Muscle layer of duodenum (tissue), 2 donors: ENCODE data around the gene ITSN1.

Experiments used
- H3K27ac ChIP-seq: one replicate; pipeline ENCODE4 v1.7.0; 2013; ENCODE audit warnings: mild to moderate bottlenecking, low read length
- H3K27me3 ChIP-seq: one replicate; pipeline ENCODE4 v1.7.0; 2013; ENCODE audit warnings: low read depth, mild to moderate bottlenecking, control low read depth, low read length
- H3K36me3 ChIP-seq, 2 donors: one replicate each; pipeline ENCODE4 v1.7.0; 2013; ENCODE audit warnings: low read length in 2 of 2, control low read depth in 1 of 2, mild to moderate bottlenecking in 1 of 2; ENCODE audit not compliant: insufficient read depth in 2 of 2, control insufficient read depth in 1 of 2
- H3K4me1 ChIP-seq, 2 donors: one replicate each; pipeline ENCODE4 v1.7.0; 2013; ENCODE audit warnings: low read length in 2 of 2, mild to moderate bottlenecking in 2 of 2, control low read depth in 1 of 2, moderate library complexity in 1 of 2; ENCODE audit not compliant: insufficient read depth in 2 of 2, control insufficient read depth in 1 of 2
- H3K4me3 ChIP-seq, 2 donors: one replicate each; pipeline ENCODE4 v1.7.0; 2013; ENCODE audit warnings: low read length in 2 of 2, low read depth in 1 of 2, mild to moderate bottlenecking in 1 of 2
- H3K9me3 ChIP-seq, 2 donors: one replicate each; pipeline ENCODE4 v1.7.0; 2013; ENCODE audit warnings: low read length in 2 of 2, control low read depth in 1 of 2, mild to moderate bottlenecking in 1 of 2; ENCODE audit not compliant: control insufficient read depth in 1 of 2
- donor health status: healthy.

Gene ITSN1

GRCh38 chr21:33734291-33734690 is 92.0 kb downstream of the ITSN1 start:
- Histone ChIP-seq H3K36me3 (peaks cover 0 to 3% of the 10 kb centered on the region in 2 donors), H3K27me3 (no peaks in the 10 kb centered on the region), H3K4me3 (no peak overlapping the region), H3K27ac (no peak overlapping the region), H3K9me3 (no peaks in the 10 kb centered on the region), H3K4me1 (no peaks in the 10 kb centered on the region)

GRCh38 chr21:33734818-33735217 is 92.5 kb downstream of the ITSN1 start:
- Histone ChIP-seq H3K9me3 (no peaks in the 10 kb centered on the region), H3K27me3 (no peaks in the 10 kb centered on the region), H3K27ac (no peak overlapping the region), H3K36me3 (peaks cover 0 to 3% of the 10 kb centered on the region in 2 donors), H3K4me1 (no peaks in the 10 kb centered on the region), H3K4me3 (no peak overlapping the region)

- Histone ChIP-seq H3K27ac (no peak overlapping the region), H3K9me3 (no peaks in the 10 kb centered on the region), H3K27me3 (no peaks in the 10 kb centered on the region), H3K4me1 (no peaks in the 10 kb centered on the region), H3K4me3 (no peak overlapping the region), H3K36me3 (peaks cover 0 to 3% of the 10 kb centered on the region in 2 donors)
Observed at GRCh38 chr21:33736569-33736968, 94.3 kb downstream of the ITSN1 start.

- no peaks in the 10 kb centered on the region for H3K27me3 ChIP-seq
- no peaks in the 10 kb centered on the region for H3K4me1 ChIP-seq
- no peak overlapping the region for H3K27ac ChIP-seq
- H3K9me3 ChIP-seq, result no peaks in the 10 kb centered on the region
- no peak overlapping the region for H3K4me3 ChIP-seq
- peaks cover 0 to 3% of the 10 kb centered on the region in 2 donors for H3K36me3 ChIP-seq
Observed at GRCh38 chr21:33739701-33740100, 97.4 kb downstream of the ITSN1 start.

GRCh38 chr21:33747420-33747819 is 105.1 kb downstream of the ITSN1 start:
- Histone ChIP-seq H3K4me3 (no peak overlapping the region), H3K4me1 (no peaks in the 10 kb centered on the region), H3K36me3 (no peaks in the 10 kb centered on the region), H3K9me3 (peaks cover 0 to 9% of the 10 kb centered on the region in 2 donors), H3K27me3 (no peaks in the 10 kb centered on the region), H3K27ac (no peak overlapping the region)

- Histone ChIP-seq H3K36me3 (no peaks in the 10 kb centered on the region), H3K27ac (no peak overlapping the region), H3K4me1 (no peaks in the 10 kb centered on the region), H3K4me3 (no peak overlapping the region), H3K27me3 (no peaks in the 10 kb centered on the region), H3K9me3 (peaks cover 0 to 9% of the 10 kb centered on the region in 2 donors)
Observed at GRCh38 chr21:33748903-33749302, 106.6 kb downstream of the ITSN1 start.

GRCh38 chr21:33750017-33750416 is 107.7 kb downstream of the ITSN1 start:
- no peak overlapping the region for H3K27ac ChIP-seq
- no peak overlapping the region for H3K4me3 ChIP-seq

GRCh38 chr21:33751120-33751519 is 108.8 kb downstream of the ITSN1 start:
- Histone ChIP-seq H3K27ac (no peak overlapping the region), H3K9me3 (peaks cover 0 to 9% of the 10 kb centered on the region in 2 donors)

More at GRCh38 chr21:33750017-33750416, 107.7 kb downstream of the ITSN1 start:
- Histone ChIP-seq H3K9me3 (peaks cover 0 to 9% of the 10 kb centered on the region in 2 donors), H3K36me3 (no peaks in the 10 kb centered on the region), H3K27me3 (no peaks in the 10 kb centered on the region), H3K4me1 (no peaks in the 10 kb centered on the region)

GRCh38 chr21:33751533-33751932 is 109.2 kb downstream of the ITSN1 start:
- Histone ChIP-seq H3K4me3 (no peak overlapping the region), H3K36me3 (no peaks in the 10 kb centered on the region), H3K9me3 (peaks cover 0 to 9% of the 10 kb centered on the region in 2 donors), H3K27ac (no peak overlapping the region), H3K27me3 (no peaks in the 10 kb centered on the region), H3K4me1 (no peaks in the 10 kb centered on the region)

More at GRCh38 chr21:33751120-33751519, 108.8 kb downstream of the ITSN1 start:
- H3K4me1 ChIP-seq, result no peaks in the 10 kb centered on the region
- H3K27me3 ChIP-seq, result no peaks in the 10 kb centered on the region
- H3K36me3 ChIP-seq, result no peaks in the 10 kb centered on the region
- no peak overlapping the region for H3K4me3 ChIP-seq

- no peak overlapping the region for H3K4me3 ChIP-seq
- no peak overlapping the region for H3K27ac ChIP-seq
- H3K4me1 ChIP-seq, result no peaks in the 10 kb centered on the region
- no peaks in the 10 kb centered on the region for H3K36me3 ChIP-seq
- H3K27me3 ChIP-seq, result no peaks in the 10 kb centered on the region
- peaks cover 0 to 4% of the 10 kb centered on the region in 2 donors for H3K9me3 ChIP-seq
Observed at GRCh38 chr21:33752260-33752659, 110.0 kb downstream of the ITSN1 start.

GRCh38 chr21:33753886-33754285 is 111.6 kb downstream of the ITSN1 start:
- Histone ChIP-seq H3K4me1 (no peaks in the 10 kb centered on the region), H3K27ac (no peak overlapping the region), H3K36me3 (no peaks in the 10 kb centered on the region)

GRCh38 chr21:33754481-33754880 is 112.2 kb downstream of the ITSN1 start:
- Histone ChIP-seq H3K27me3 (no peaks in the 10 kb centered on the region), H3K27ac (no peak overlapping the region)

More at GRCh38 chr21:33753886-33754285, 111.6 kb downstream of the ITSN1 start:
- Histone ChIP-seq H3K27me3 (no peaks in the 10 kb centered on the region), H3K9me3 (no peaks in the 10 kb centered on the region), H3K4me3 (no peak overlapping the region)

More at GRCh38 chr21:33754481-33754880, 112.2 kb downstream of the ITSN1 start:
- H3K4me1 ChIP-seq, result no peaks in the 10 kb centered on the region
- H3K36me3 ChIP-seq, result no peaks in the 10 kb centered on the region
- no peak overlapping the region for H3K4me3 ChIP-seq
- H3K9me3 ChIP-seq, result no peaks in the 10 kb centered on the region
